Caco-2 (cell line): ENCODE data around the gene EVA1C. TPM values are rescaled to one million over a fixed set of nuclear protein-coding genes. Genes with fewer than 3 reads are reported as not detected.

ENCODE experiments used
- BruUV-seq: library from RNA; stranded (reverse); fragments of 400-500 nt; replicated peaks from 2 replicates; lab custom pipeline; 2021; lab: Mats Ljungman, UMichigan
- CTCF ChIA-PET: fragments of 300-600 bp; sonication (Branson Sonifier 250); formaldehyde crosslinking; loops from one replicate; lab custom pipeline; 2022; ENCODE audit warnings: antibody characterized with exemption; lab: Charles Lee
- POLR2A ChIA-PET: fragments of 300-600 bp; sonication (Branson Sonifier 250); formaldehyde crosslinking; loops from one replicate; lab custom pipeline; 2022; ENCODE audit warnings: antibody characterized with exemption; lab: Charles Lee
- DNase-seq, 2 experiments: peaks; one replicate each; pipeline versions ENCODE4 v3.0.0 to v3.0.0-alpha.2; 2020 to 2022
- H3K27me3 ChIP-seq: replicated peaks from 2 replicates; pipeline ENCODE4 v1.6.0; 2011; ENCODE audit warnings: low read length; ENCODE audit not compliant: control insufficient read depth, insufficient read depth
- H3K36me3 ChIP-seq: 2 replicates; pipeline ENCODE4 v1.5.1; 2011; ENCODE audit warnings: low read length; ENCODE audit not compliant: control insufficient read depth, insufficient read depth
- H3K4me1 ChIP-seq: fragments of 250-450 bp; sonication (Bioruptor Pico); 2 replicates; pipeline ENCODE4 v1.5.1; 2020; ENCODE audit warnings: mild to moderate bottlenecking
- H3K4me3 ChIP-seq: 2 replicates; pipeline ENCODE4 v1.5.1; 2011; ENCODE audit warnings: low read depth, mild to moderate bottlenecking, control low read depth, low read length
- H3K9me3 ChIP-seq: fragments of 250-450 bp; sonication (Bioruptor Pico); 2 replicates; pipeline ENCODE4 v1.5.1; 2020; ENCODE audit warnings: mild to moderate bottlenecking, moderate library complexity
- H3K27ac Mint-ChIP-seq: one replicate; pipeline ENCODE4 v1.8.0; 2022; ENCODE audit warnings: mixed read lengths; ENCODE audit not compliant: unreplicated experiment
- H3K27me3 Mint-ChIP-seq: one replicate; pipeline ENCODE4 v1.8.0; 2022; ENCODE audit warnings: mixed read lengths; ENCODE audit not compliant: insufficient read depth, unreplicated experiment
- H3K36me3 Mint-ChIP-seq: one replicate; pipeline ENCODE4 v1.8.0; 2022; ENCODE audit warnings: mild to moderate bottlenecking, mixed read lengths; ENCODE audit not compliant: insufficient read depth, unreplicated experiment
- H3K4me1 Mint-ChIP-seq: one replicate; pipeline ENCODE4 v1.8.0; 2022; ENCODE audit warnings: low read depth, mixed read lengths; ENCODE audit not compliant: unreplicated experiment
- H3K4me3 Mint-ChIP-seq: one replicate; pipeline ENCODE4 v1.8.0; 2022; ENCODE audit warnings: mild to moderate bottlenecking, moderate library complexity, mixed read lengths; ENCODE audit not compliant: unreplicated experiment
- H3K9me3 Mint-ChIP-seq: one replicate; pipeline ENCODE4 v1.8.0; 2022; ENCODE audit warnings: mixed read lengths; ENCODE audit not compliant: unreplicated experiment
- intact Hi-C: fragments of 100-400 bp; cut with micrococcal nuclease; formaldehyde crosslinking; loops from one replicate; pipeline ENCODE4 v1.10.0; 2022; ENCODE audit not compliant: unreplicated experiment
- total RNA-seq: library from RNA; stranded (reverse); gene quantifications from 2 replicates; pipeline ENCODE4 v1.2.3, GENCODE V29; 2022
- TF ChIP-seq, protein P1 (sequence below), 2 experiments: fragments of 200-600 bp in 1 of 2; IDR thresholded peaks; 1 replicate in 1 of 2; 2 replicates in 1 of 2; pipeline versions ENCODE4 v1.5.1 to v1.8.0; 2011 to 2022; ENCODE audit warnings: antibody characterized with exemption in 1 of 2, control low read depth in 1 of 2, inconsistent platforms in 1 of 2, low read depth in 1 of 2, low read length in 1 of 2, mild to moderate bottlenecking in 1 of 2, moderate library complexity in 1 of 2; ENCODE audit not compliant: insufficient read depth in 1 of 2, severe bottlenecking in 1 of 2, unreplicated experiment in 1 of 2

EVA1C gene
- total RNA-seq, 1 experiment from 2014 or later = not detected

DNA sequence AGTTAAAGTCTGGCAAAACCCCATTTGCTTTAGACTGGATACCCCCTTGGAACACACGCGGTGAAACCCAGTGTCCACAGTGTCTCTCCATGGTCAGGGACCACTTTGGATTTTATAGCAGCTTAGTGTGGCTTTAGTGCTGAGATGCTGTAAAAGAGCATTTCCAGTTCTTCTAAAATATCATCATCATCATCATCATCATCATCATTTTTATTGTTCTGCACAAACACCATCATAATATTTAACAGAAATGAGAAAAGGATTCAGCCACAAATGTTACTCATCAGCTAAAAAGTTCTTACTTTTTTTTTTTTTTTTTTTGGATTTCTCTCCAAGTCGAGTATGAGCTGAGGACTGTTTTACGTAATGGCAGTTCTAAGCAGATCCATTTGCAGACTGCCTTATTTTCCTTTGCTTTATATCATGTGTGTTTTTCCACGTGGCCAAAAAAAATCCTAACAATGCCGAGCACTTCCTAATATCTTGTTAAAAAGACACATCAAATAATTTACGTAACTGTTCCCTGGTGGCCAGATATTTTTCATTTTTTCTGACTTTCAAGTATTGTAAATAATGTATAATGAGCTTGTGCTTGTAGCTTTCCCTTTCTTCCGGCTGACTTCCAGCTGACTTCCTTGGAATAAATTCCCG, 62.8 kb downstream of the EVA1C start:
- Mint-ChIP-seq H3K4me1 (no peaks in the 10 kb centered on the region), H3K27ac (no peak overlapping the region), H3K4me3 (no peak overlapping the region), H3K9me3 (no peaks in the 10 kb centered on the region), H3K27me3 (no peaks in the 10 kb centered on the region), H3K36me3 (peaks cover 4% of the 10 kb centered on the region)
- TF ChIP-seq, protein P1, sequence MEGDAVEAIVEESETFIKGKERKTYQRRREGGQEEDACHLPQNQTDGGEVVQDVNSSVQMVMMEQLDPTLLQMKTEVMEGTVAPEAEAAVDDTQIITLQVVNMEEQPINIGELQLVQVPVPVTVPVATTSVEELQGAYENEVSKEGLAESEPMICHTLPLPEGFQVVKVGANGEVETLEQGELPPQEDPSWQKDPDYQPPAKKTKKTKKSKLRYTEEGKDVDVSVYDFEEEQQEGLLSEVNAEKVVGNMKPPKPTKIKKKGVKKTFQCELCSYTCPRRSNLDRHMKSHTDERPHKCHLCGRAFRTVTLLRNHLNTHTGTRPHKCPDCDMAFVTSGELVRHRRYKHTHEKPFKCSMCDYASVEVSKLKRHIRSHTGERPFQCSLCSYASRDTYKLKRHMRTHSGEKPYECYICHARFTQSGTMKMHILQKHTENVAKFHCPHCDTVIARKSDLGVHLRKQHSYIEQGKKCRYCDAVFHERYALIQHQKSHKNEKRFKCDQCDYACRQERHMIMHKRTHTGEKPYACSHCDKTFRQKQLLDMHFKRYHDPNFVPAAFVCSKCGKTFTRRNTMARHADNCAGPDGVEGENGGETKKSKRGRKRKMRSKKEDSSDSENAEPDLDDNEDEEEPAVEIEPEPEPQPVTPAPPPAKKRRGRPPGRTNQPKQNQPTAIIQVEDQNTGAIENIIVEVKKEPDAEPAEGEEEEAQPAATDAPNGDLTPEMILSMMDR (IDR thresholded peaks at IDR 0.05; ENCODE audit: insufficient read depth in 1 of 2, low read depth in 1 of 2, low read length in 1 of 2, severe bottlenecking in 1 of 2, unreplicated experiment in 1 of 2) = no peak
- H3K4me3 ChIP-seq = no peak overlapping the region
- H3K4me1 ChIP-seq = peaks cover 4% of the 10 kb centered on the region; the same call in 1 of the 2 replicates
- H3K36me3 ChIP-seq = no peaks in the 10 kb centered on the region
- H3K9me3 ChIP-seq = no peaks in the 10 kb centered on the region
- ChIA-PET CTCF (interaction anchor here (0.7 to 1.2 kb wide), 2 partner anchors 126 to 574 kb away, joined by 3 to 11 read pairs; no protein-coding TSS in a partner anchor), POLR2A (interaction anchor here (0.6 kb wide), 1 partner anchor 29 kb away, joined by 3 read pairs; no protein-coding TSS in a partner anchor)
- intact Hi-C loops = no loop called here
- no peak for DNase-seq
- BruUV-seq = no TSS peak
- no peaks in the 10 kb centered on the region for H3K27me3 ChIP-seq

DNA sequence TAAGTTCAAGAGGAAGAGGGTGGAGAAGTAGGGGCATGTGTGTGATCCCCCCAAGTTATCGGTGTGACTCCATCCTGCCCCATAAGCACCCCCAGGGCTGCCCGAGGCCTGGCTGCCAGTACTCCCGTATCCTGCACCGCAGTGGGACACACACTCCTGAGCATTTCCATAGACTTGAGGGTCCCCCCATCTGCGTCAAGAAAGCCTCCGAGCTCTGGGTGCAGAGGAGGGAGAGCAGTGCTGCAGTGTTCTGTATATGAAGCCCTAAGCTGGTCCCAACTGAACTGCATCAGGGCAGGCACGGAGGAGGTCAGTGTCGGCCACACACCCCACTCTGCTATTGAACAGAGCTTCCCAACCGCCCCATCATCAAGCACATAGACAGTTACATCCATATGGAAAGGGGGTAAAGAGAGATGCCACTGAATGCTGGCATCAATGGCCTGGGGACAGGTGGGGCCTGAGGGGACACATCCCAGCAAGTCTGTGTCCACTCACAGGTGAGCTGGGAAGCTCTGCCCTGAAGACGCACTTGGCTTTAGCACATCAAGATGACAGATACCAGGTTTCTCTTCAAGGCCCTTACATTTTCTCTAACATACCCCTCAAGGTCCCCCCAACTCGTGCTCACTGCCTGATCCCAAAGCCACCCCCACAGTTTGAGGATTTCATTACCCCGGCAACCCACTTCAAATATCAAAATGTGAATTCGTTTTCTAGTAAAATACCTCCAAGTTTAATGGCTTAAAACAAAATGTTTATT, 64.3 kb downstream of the EVA1C start:
- no peaks in the 10 kb centered on the region for H3K27me3 Mint-ChIP-seq
- H3K27ac Mint-ChIP-seq = no peak overlapping the region
- no peaks in the 10 kb centered on the region for H3K36me3 ChIP-seq
- POLR2A ChIA-PET = no interaction called here
- no peak for DNase-seq
- H3K9me3 ChIP-seq = no peaks in the 10 kb centered on the region
- H3K4me1 Mint-ChIP-seq = no peaks in the 10 kb centered on the region
- intact Hi-C loops = no loop called here
- no peaks in the 10 kb centered on the region for H3K9me3 Mint-ChIP-seq
- H3K36me3 Mint-ChIP-seq = peaks cover 4% of the 10 kb centered on the region
- H3K27me3 ChIP-seq = no peaks in the 10 kb centered on the region
- TF ChIP-seq, protein P1 (IDR thresholded peaks at IDR 0.05; ENCODE audit: insufficient read depth in 1 of 2, low read depth in 1 of 2, low read length in 1 of 2, severe bottlenecking in 1 of 2, unreplicated experiment in 1 of 2) = no peak
- H3K4me3 Mint-ChIP-seq = no peak overlapping the region
- CTCF ChIA-PET = no interaction called here
- H3K4me1 ChIP-seq = peaks cover 4% of the 10 kb centered on the region; the same call in 1 of the 2 replicates
- no peak overlapping the region for H3K4me3 ChIP-seq
- no TSS peak for BruUV-seq

DNA sequence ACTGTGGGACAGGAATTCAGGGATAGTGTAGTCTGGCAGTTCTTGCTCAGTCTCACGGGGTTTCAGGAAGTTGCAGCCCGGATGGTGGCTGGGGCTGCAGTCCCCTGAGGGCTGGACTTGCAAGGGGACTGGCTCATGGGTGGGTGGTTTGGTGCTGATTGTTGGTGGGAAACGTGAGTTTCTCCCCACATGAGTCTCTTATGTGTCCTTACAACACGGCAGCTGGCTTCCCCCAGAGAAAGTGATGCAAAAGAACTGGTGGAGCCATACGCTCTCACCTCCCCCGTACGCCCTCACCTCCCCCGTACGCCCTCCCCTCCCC, 64.9 kb downstream of the EVA1C start:
- CTCF ChIA-PET = no interaction called here
- POLR2A ChIA-PET = no interaction called here
- Mint-ChIP-seq H3K27me3 (no peaks in the 10 kb centered on the region), H3K4me1 (no peaks in the 10 kb centered on the region), H3K36me3 (peaks cover 4% of the 10 kb centered on the region), H3K4me3 (no peak overlapping the region), H3K9me3 (no peaks in the 10 kb centered on the region), H3K27ac (no peak overlapping the region)
- Histone ChIP-seq H3K36me3 (no peaks in the 10 kb centered on the region), H3K4me1 (peaks cover 4% of the 10 kb centered on the region; the same call in 1 of the 2 replicates), H3K4me3 (no peak overlapping the region), H3K9me3 (no peaks in the 10 kb centered on the region), H3K27me3 (no peaks in the 10 kb centered on the region)
- DNase-seq = no peak
- no TSS peak for BruUV-seq
- TF ChIP-seq, protein P1 (IDR thresholded peaks at IDR 0.05; ENCODE audit: insufficient read depth in 1 of 2, low read depth in 1 of 2, low read length in 1 of 2, severe bottlenecking in 1 of 2, unreplicated experiment in 1 of 2) = no peak
- intact Hi-C loops = no loop called here
